HG02981 (cell line): ENCODE results near the gene BMAL1.

Source experiments
- ATAC-seq: cut with Tn5 transposase; IDR thresholded peaks from one replicate; pipeline ENCODE4 v1.9.1; 2021; ENCODE audit warnings: mild to moderate bottlenecking, moderate library complexity; ENCODE audit not compliant: unreplicated experiment

The BMAL1 gene

GRCh38 chr11:13314676-13315394 is 37.2 kb downstream of the BMAL1 start:
- no peak for ATAC-seq

DNA sequence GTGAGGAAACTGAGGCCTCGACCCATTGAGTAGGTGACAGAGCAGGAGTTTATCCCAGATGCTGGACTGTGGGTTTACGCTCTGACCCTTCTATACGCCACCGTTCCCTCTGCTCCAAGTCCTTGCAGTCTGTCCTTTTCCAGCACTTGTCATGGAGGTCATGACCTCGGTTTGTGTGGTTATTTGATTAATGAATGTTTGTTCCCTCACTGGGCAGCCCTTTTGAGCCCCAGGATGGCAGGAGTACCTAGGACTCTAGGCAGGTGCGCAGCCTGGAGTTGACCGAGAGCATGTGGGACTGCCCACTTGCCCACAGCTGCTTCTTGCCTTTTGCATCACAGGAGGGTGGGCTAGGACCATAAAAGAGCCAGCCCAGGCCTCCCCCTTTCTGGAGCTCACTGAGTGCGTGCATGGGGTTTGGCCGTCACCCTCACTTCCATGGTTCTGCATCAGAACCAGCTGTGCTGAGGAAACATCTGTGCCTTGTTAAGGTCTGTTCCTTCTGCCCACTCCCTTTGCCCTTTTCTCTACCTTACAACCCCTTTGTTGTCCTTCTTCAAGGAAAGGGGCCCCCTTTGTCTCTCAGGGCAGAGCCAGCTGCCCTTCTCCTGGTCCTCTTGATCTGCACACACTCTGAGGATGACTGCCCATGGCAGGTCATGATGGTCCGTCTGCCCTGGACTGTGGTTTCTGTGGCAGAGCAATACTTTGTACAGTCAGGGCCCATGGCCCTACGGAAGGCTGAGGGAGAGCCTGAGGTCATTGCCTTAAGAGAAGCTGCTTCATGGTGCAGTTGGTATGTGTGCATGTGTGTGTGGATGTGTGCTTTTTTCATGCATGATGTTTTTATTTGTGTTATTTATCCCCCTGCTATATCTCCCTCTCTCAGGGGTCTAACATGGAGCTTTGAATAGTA is 38.2 kb downstream of the BMAL1 start:
- ATAC-seq, result peak; percentile 23

DNA sequence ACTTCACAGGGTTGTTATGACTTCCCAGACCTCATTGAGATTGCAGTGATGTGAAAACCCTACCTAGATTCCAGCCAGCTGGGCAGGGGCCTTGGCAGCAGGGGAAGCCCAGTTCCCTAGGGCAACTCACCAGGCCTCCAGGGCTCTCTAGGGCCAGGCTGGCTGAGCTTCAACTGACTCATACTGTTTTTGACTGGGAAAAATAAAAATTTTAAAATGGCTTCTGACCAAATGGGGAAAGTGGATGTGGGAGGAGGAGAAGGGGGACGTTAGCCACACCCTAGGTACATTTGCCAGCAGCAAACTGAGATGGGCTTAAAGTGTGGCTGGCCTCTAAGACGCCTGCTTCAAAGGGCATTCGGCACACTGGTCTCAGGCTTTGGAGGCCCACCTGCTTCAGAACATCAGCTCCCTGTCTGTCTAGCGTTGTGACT is 39.0 kb downstream of the BMAL1 start:
- peak; percentile 47 for ATAC-seq

DNA sequence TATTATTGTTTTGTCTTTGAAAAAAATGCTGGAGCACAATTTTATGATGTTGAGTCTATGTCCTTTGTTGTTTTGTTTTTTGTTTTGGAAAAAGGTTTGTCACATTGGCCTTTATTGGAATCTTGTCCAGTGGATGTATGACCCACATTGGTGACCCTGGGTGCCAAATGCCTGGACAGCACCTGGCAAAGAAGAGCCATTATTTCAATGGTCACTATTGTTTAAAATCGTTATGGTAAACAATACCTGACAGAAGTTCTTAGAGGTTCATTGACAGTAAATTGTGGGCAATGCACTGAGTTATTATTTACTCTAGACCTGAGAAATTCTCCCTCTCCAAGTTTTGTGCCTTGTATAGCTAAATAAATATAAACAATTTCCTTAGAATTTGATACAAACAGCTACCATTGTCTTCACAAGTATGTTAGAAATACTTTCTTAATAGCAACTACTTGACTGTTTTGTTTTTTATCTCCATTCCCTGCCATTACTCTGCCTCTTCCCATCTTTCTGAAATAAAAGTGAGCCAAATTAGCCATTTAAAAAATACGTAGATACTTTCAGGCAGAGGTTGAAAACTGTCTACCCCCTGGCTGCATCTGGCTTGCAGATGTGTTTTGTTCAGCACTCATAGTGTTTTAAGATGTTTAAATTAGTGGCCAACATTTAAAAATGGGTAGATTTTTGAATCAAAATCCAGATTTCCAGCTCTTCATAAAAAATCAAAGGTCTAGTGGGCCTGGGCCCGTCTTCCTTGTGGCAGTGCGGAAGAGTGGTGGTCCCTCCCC is 39.9 kb downstream of the BMAL1 start:
- no peak for ATAC-seq

DNA sequence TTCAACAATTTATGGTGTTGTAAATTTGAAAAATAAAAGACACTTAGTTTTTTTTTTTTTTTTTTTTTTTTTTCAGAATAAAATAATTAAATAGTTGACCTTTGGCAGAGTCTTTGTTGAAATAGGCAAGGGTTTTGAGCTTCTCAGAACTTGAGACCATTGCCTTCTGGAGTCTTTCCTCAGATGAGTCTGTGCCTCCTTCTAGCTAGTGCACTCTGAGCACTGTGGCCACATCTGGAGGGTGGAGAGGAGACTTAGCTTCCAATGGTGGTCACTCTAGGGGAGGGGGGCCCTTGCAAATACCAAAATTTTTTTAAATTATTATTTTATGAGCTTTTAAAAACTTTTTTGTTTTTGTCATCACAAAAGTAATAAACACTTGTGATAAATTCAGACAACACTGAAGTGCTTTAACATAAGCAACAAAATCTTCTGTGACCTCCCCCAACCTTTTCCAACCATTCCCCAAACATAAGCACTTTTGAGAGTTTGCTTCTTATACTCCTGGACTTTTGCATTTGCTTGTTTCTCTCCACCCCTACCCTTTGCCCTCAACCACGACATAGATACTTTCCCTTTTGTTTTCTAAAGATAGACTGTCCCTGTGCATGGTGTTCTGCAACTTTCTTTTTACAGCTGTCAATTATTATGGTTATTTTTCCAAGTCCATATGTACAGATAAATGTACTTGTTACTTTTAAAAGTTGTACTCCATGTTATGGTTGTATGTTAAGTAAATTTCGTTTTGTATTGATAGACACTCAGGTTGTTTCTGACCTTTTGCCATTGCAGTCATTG is 41.1 kb downstream of the BMAL1 start:
- ATAC-seq, result peak; percentile 76

- no peak for ATAC-seq
These were observed 43.1 kb downstream of the BMAL1 start for GRCh38 chr11:13320688-13321087.

- ATAC-seq, result no peak
These were observed 43.8 kb downstream of the BMAL1 start for GRCh38 chr11:13321431-13321830.

DNA sequence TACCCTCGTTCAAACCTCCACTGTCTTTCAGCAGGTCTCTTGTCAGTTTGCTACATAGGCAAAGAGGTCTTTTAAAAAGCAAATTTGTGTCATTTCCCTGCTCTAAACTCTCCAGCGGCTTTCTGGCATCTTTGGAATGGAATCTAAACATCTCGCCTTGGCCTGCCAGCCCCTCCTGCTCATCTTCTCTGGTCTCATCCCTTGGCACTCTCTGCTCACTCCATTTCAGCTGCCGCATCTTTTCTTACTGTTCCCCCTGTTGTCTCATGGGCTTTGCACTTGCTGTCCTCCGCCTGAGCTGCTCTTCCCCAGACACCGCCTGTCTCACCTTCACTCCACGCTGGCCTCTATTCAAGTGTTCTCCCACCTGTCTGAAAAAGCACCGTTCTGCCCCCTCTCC is 46.6 kb downstream of the BMAL1 start:
- ATAC-seq, result no peak

- no peak for ATAC-seq
These were observed 47.1 kb downstream of the BMAL1 start for GRCh38 chr11:13324709-13325108.

GRCh38 chr11:13327421-13327820 is 49.8 kb downstream of the BMAL1 start:
- ATAC-seq, result no peak

DNA sequence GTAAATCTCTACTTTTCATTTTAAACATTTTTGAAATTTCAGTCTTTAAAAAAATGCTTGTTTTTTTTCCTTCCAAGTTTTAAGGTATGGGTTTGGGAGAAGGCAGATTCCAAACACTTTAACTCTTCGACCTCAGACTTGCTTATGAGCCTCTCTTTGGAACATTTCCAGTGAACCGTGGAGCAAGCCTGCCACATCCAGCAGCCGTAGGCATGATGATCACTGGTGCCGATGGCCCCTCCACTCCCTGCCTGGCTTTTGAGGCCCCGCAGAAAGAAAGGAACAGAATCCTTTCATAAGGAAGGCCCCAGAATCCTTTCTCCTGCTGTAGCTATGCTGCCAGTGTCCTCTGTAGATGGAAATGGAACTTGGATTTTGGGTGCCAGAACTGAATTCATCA is 50.7 kb downstream of the BMAL1 start:
- ATAC-seq, result no peak

- no peak for ATAC-seq
These were observed 52.2 kb downstream of the BMAL1 start for GRCh38 chr11:13329670-13330356.

GRCh38 chr11:13332124-13332523 is 54.5 kb downstream of the BMAL1 start:
- no peak for ATAC-seq

DNA sequence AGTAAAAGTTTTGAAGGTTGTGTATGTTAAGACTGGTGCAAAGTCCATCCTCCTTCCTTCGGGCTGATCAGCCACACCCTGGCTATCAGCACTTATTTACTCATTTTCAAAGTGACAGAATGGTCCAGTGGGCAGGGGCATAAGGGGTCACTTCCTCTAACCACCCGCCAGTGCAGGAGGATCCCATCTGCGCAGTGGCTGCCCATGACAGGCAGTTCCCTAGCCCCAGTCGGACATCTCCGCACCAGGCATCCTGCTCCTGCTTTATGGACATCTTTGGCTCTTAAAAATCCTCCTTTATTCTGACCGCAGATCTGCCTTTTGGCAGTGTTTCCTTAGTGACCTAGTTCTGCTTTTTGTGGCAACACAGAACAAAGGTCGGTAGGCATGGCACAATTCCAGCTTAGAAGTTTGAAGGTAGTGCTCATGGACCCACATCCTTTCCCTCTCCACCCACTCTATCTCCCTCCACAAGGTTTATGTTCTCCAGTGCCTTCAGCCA is 55.9 kb downstream of the BMAL1 start:
- peak; percentile 49 for ATAC-seq

DNA sequence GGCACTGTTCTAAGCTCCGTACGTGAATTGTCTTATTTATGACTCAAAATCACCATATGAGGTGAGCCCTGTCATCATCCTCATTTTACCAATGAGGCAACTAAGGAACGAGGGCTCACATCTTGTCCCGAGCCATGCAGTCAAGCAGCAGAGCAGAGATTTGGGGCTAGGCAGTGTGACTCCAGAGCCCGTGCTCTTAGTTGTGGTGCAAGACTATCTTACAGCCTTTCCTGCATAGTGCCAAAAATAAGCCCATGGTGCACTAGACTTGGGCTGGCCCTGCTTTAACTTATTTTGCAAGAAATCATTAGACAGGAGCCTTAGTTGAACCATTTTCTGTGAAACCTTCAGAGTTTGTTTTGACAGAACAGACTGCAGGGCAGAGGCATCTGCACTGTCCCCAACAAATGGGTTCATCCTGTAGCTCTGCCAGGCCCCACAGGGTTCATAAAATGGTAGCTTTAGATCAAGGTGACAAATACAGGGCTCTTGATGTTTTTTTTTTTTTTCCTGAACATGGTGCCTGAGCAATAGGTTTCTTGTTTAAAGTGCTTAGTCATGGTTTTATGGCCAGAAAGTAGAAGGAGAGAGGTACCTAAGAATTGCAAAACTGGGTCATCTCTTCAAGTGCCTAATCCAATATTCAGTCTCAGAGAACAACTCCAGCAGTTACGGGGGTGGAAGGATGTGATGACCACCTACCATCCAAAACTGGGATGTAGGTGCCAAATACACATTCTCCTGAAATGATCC is 56.6 kb downstream of the BMAL1 start:
- no peak for ATAC-seq

DNA sequence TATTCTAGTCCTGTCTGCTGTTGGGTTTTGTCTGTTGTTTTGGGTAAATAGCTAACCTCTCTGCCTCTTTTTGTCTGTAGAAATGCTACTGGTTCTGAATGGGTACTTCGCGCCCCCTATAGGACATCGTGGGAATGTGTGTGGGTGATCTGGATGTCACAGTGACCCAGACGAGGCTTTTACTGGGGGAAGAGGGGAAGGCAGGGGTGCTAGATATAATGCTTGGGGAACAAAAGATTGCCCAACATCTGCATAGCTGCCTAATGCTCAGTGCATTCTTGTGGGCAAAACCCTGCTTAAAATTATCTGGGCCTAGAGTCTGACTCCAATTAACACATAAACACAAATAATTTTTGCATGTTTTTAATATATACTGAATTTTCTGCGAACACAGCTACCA is 57.7 kb downstream of the BMAL1 start:
- peak; percentile 48 for ATAC-seq

GRCh38 chr11:13336246-13336878 is 58.8 kb downstream of the BMAL1 start:
- no peak for ATAC-seq

DNA sequence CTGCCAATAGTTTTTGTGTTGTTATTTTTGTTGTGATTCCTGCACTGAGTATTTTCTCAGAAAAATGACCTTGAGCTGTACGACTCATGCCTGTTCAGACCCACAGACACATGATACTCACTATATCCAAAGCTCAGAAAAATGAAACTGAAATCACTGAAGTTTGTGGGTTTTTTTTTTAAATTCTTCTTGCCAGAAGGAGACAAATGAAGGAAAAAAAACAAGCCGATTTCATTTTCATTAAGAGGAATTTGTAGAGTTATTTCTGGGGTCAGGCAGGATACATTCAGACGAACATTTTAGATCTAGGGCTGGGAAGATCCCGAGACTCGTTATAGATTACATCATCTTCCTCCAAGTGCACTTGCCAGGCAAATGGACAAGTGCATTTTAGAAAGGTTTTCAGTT is 60.4 kb downstream of the BMAL1 start:
- ATAC-seq, result no peak
